Neuron (in vitro differentiated cells): Measurements from ENCODE around the gene ADAMTS17.

Experiments used
- H2AFZ ChIP-seq: one replicate; pipeline ENCODE4 v1.6.1; 2013; ENCODE audit warnings: low read depth, mild to moderate bottlenecking, inconsistent platforms, low read length, moderate library complexity
- H3K27me3 ChIP-seq: one replicate; pipeline ENCODE4 v1.6.1; 2013; ENCODE audit warnings: low read length; ENCODE audit not compliant: insufficient read depth
- H3K36me3 ChIP-seq: one replicate; pipeline ENCODE4 v1.6.1; 2013; ENCODE audit warnings: low read length; ENCODE audit not compliant: insufficient read depth
- H3K4me1 ChIP-seq: one replicate; pipeline ENCODE4 v1.6.1; 2013; ENCODE audit warnings: low read length; ENCODE audit not compliant: insufficient read depth
- H3K4me3 ChIP-seq: 2 replicates; pipeline ENCODE4 v1.5.1; 2013; ENCODE audit warnings: mild to moderate bottlenecking, low read length, moderate library complexity
- H3K9me3 ChIP-seq: one replicate; pipeline ENCODE4 v1.6.1; 2013; ENCODE audit warnings: low read length

Gene ADAMTS17

GRCh38 chr15:99956022-99956775, 385.6 kb downstream of the ADAMTS17 start:
- Histone ChIP-seq H3K4me1 (no peaks in the 10 kb centered on the region), H3K27me3 (no peaks in the 10 kb centered on the region), H3K9me3 (no peaks in the 10 kb centered on the region), H3K4me3 (no peak overlapping the region), H2AFZ (no peak overlapping the region), H3K36me3 (no peaks in the 10 kb centered on the region)

- Histone ChIP-seq H3K27me3 (no peaks in the 10 kb centered on the region), H3K4me3 (no peak overlapping the region), H3K36me3 (no peaks in the 10 kb centered on the region), H3K4me1 (no peaks in the 10 kb centered on the region), H3K9me3 (no peaks in the 10 kb centered on the region), H2AFZ (no peak overlapping the region)
Measured at GRCh38 chr15:99955532-99955931, 386.2 kb downstream of the ADAMTS17 start.

DNA sequence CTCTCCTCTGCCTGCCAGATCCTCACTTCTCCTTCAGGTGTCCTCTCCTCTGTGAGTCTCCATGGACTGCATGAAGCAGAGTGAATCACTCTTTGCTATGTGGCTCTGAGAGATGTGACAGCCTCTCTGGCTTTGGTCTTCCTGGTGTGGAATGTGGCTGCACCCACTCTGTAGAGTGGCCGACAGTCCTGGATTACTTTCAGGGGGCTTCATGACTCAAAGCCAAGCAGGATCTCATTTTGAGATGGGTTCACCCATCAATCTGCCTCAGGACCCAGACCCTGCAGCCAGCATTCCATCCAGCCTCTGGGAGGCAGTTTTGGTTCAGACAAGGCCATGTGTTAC, 386.6 kb downstream of the ADAMTS17 start:
- Histone ChIP-seq H3K9me3 (no peaks in the 10 kb centered on the region), H3K4me3 (no peak overlapping the region), H2AFZ (no peak overlapping the region), H3K4me1 (no peaks in the 10 kb centered on the region), H3K36me3 (no peaks in the 10 kb centered on the region), H3K27me3 (no peaks in the 10 kb centered on the region)

GRCh38 chr15:99954361-99955180, 387.2 kb downstream of the ADAMTS17 start:
- Histone ChIP-seq H3K4me1 (no peaks in the 10 kb centered on the region), H3K36me3 (no peaks in the 10 kb centered on the region), H3K27me3 (no peaks in the 10 kb centered on the region), H3K4me3 (no peak overlapping the region), H3K9me3 (no peaks in the 10 kb centered on the region), H2AFZ (no peak overlapping the region)

- no peaks in the 10 kb centered on the region for H3K9me3 ChIP-seq
- no peaks in the 10 kb centered on the region for H3K4me1 ChIP-seq
- no peak overlapping the region for H2AFZ ChIP-seq
Measured at GRCh38 chr15:99953886-99954285, 387.9 kb downstream of the ADAMTS17 start.

DNA sequence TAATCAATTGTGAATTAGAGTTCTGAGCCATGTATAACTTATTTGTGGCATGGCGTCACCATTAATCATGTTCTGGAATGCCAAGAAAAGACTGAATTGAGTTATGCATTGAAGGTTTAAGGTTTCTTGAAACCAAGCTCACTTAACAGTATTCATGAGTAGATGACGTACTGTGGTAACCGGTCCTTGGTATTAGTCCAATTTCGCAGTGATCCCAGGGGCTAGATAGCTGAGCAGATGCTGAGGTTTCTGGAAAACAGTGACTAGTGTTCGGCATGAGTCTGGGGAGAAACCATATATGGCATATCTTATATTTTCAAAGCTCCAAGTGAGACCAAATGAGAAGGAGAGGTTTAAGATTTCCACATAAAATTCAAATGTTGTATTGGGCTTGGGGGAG, 390.3 kb downstream of the ADAMTS17 start:
- no peak overlapping the region for H2AFZ ChIP-seq
- H3K27me3 ChIP-seq, result no peaks in the 10 kb centered on the region
- H3K4me1 ChIP-seq, result no peaks in the 10 kb centered on the region
- no peak overlapping the region for H3K4me3 ChIP-seq
- no peaks in the 10 kb centered on the region for H3K36me3 ChIP-seq
- H3K9me3 ChIP-seq, result no peaks in the 10 kb centered on the region

More at GRCh38 chr15:99953886-99954285, 387.9 kb downstream of the ADAMTS17 start:
- Histone ChIP-seq H3K27me3 (no peaks in the 10 kb centered on the region), H3K4me3 (no peak overlapping the region), H3K36me3 (no peaks in the 10 kb centered on the region)

DNA sequence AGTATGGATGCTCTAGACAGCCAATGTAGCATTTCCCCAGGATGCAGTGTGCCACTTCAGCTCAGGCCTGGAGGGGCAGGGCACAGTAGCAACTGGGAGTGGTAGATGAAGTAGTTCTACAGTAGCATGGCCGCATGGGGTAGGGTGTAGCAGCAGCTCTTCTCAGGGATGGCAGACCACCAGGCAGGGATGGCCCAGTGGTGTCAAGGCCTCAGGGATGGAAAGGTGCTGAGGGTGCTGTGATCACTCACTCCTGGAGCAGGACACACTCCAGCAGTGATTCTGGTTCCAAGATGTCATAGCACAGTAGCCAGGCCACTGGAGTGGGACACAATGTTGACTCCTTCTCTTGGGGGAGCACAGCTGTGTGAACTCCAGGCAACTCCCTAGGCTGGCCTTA, 397.6 kb downstream of the ADAMTS17 start:
- no peaks in the 10 kb centered on the region for H3K27me3 ChIP-seq
- no peak overlapping the region for H2AFZ ChIP-seq
- no peak overlapping the region for H3K4me3 ChIP-seq
- peaks cover 2% of the 10 kb centered on the region for H3K9me3 ChIP-seq
- H3K36me3 ChIP-seq, result no peaks in the 10 kb centered on the region
- H3K4me1 ChIP-seq, result no peaks in the 10 kb centered on the region

GRCh38 chr15:99943466-99943865, 398.3 kb downstream of the ADAMTS17 start:
- Histone ChIP-seq H2AFZ (no peak overlapping the region), H3K27me3 (no peaks in the 10 kb centered on the region), H3K36me3 (no peaks in the 10 kb centered on the region), H3K9me3 (peaks cover 2% of the 10 kb centered on the region), H3K4me3 (no peak overlapping the region), H3K4me1 (no peaks in the 10 kb centered on the region)

GRCh38 chr15:99932676-99933402, 408.9 kb downstream of the ADAMTS17 start:
- no peaks in the 10 kb centered on the region for H3K36me3 ChIP-seq
- peaks cover 14% of the 10 kb centered on the region for H3K27me3 ChIP-seq
- H3K4me1 ChIP-seq, result peaks cover 6% of the 10 kb centered on the region
- no peak overlapping the region for H3K4me3 ChIP-seq
- H2AFZ ChIP-seq, result no peak overlapping the region
- no peaks in the 10 kb centered on the region for H3K9me3 ChIP-seq

- peaks cover 14% of the 10 kb centered on the region for H3K27me3 ChIP-seq
- no peaks in the 10 kb centered on the region for H3K9me3 ChIP-seq
- H3K36me3 ChIP-seq, result no peaks in the 10 kb centered on the region
- H3K4me3 ChIP-seq, result no peak overlapping the region
- no peak overlapping the region for H2AFZ ChIP-seq
- H3K4me1 ChIP-seq, result peaks cover 6% of the 10 kb centered on the region
Measured at GRCh38 chr15:99931703-99932603, 409.8 kb downstream of the ADAMTS17 start.

GRCh38 chr15:99930696-99931095, 411.1 kb downstream of the ADAMTS17 start:
- no peak overlapping the region for H3K4me3 ChIP-seq
- peaks cover 6% of the 10 kb centered on the region for H3K4me1 ChIP-seq
- H2AFZ ChIP-seq, result no peak overlapping the region
- H3K27me3 ChIP-seq, result peaks cover 14% of the 10 kb centered on the region
- H3K9me3 ChIP-seq, result no peaks in the 10 kb centered on the region
- H3K36me3 ChIP-seq, result no peaks in the 10 kb centered on the region

DNA sequence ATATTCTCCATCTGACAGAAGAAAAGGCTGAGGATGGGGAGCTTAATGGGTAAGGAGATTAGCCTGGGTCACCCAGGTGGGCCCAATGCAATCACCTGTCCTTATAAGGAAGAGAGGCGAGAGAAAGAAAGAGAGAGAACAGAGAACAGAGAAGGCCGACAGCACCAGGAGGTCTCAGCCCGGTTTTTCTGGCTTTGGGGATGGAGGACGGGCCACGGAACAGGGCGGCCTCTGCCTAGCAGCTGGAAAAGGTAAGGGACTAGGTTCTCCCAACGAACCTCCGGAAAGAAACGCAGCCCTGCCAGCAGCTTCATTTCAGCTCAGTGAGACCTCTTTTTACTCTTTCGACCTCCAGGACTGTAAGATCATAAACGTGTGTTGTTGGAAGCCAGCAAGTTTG, 412.5 kb downstream of the ADAMTS17 start:
- Histone ChIP-seq H3K27me3 (peaks cover 21% of the 10 kb centered on the region), H2AFZ (no peak overlapping the region), H3K36me3 (no peaks in the 10 kb centered on the region), H3K9me3 (no peaks in the 10 kb centered on the region), H3K4me3 (no peak overlapping the region), H3K4me1 (peaks cover 6% of the 10 kb centered on the region)
